NB4 (cell line): Measurements from ENCODE around the gene HOXA4.

Source experiments
- DNase-seq: peaks from one replicate; pipeline ENCODE4 v3.0.0; 2010; ENCODE audit warnings: low read depth
- H3K4me3 ChIP-seq: one replicate; pipeline ENCODE4 v1.5.1; 2011; ENCODE audit warnings: mild to moderate bottlenecking, low read depth, low read length, moderate library complexity
- MYC ChIP-seq: IDR thresholded peaks from 2 replicates; pipeline ENCODE4 v1.6.1; 2011; ENCODE audit warnings: low read depth, low read length
- POLR2A ChIP-seq: IDR thresholded peaks from 2 replicates; pipeline ENCODE4 v1.6.1; 2011; ENCODE audit warnings: mild to moderate bottlenecking; ENCODE audit not compliant: insufficient read length; ENCODE audit errors: extremely low read depth
- TF ChIP-seq, protein P1 (sequence below): IDR thresholded peaks from 2 replicates; pipeline ENCODE4 v1.6.1; 2011; ENCODE audit warnings: low read depth, low read length
- TF ChIP-seq, protein P2 (sequence below): IDR thresholded peaks from one replicate; pipeline ENCODE4 v1.5.1; 2012; ENCODE audit warnings: low read depth, low read length

HOXA4 gene

GRCh38 chr7:27113991-27114769 is 16.4 kb downstream of the HOXA4 start:
- no peak overlapping the region for H3K4me3 ChIP-seq
- TF ChIP-seq MYC: no peak
- no peak for DNase-seq

GRCh38 chr7:27112955-27113949 is 17.3 kb downstream of the HOXA4 start:
- TF ChIP-seq, protein P1, sequence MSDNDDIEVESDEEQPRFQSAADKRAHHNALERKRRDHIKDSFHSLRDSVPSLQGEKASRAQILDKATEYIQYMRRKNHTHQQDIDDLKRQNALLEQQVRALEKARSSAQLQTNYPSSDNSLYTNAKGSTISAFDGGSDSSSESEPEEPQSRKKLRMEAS: no peak
- TF ChIP-seq, protein P2, sequence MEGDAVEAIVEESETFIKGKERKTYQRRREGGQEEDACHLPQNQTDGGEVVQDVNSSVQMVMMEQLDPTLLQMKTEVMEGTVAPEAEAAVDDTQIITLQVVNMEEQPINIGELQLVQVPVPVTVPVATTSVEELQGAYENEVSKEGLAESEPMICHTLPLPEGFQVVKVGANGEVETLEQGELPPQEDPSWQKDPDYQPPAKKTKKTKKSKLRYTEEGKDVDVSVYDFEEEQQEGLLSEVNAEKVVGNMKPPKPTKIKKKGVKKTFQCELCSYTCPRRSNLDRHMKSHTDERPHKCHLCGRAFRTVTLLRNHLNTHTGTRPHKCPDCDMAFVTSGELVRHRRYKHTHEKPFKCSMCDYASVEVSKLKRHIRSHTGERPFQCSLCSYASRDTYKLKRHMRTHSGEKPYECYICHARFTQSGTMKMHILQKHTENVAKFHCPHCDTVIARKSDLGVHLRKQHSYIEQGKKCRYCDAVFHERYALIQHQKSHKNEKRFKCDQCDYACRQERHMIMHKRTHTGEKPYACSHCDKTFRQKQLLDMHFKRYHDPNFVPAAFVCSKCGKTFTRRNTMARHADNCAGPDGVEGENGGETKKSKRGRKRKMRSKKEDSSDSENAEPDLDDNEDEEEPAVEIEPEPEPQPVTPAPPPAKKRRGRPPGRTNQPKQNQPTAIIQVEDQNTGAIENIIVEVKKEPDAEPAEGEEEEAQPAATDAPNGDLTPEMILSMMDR: no peak
- TF ChIP-seq POLR2A (no peak), MYC (no peak)

DNA sequence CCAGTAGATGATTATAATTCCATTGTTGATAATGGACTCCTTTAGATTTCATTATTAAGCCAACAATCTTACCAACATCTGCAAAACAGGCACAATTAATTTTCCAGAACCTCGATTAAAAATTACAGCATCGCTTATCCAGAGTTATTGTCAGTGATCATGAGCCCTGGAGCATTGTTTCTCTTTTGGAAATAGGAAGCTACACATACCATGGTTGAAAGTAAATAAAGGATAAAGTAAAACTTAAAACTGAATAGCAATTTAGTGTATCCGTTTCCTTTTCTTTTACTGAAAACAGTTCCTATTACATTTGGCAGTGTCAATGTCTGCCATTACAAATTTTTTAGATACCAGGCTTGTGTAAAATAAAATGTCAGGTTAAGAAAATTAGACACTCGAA is 18.2 kb downstream of the HOXA4 start:
- no peak for DNase-seq
- no peak overlapping the region for H3K4me3 ChIP-seq

More at GRCh38 chr7:27112955-27113949, 17.3 kb downstream of the HOXA4 start:
- H3K4me3 ChIP-seq: no peak overlapping the region
- DNase-seq: no peak

GRCh38 chr7:27111751-27112277 is 18.7 kb downstream of the HOXA4 start:
- TF ChIP-seq, protein P2: no peak
- TF ChIP-seq, protein P1: no peak
- TF ChIP-seq MYC: no peak
- TF ChIP-seq POLR2A: no peak
- DNase-seq: no peak
- no peak overlapping the region for H3K4me3 ChIP-seq

More for the DNA sequence above, 18.2 kb downstream of the HOXA4 start:
- TF ChIP-seq, protein P2: no peak
- TF ChIP-seq POLR2A (no peak), MYC (no peak)
- TF ChIP-seq, protein P1: no peak

DNA sequence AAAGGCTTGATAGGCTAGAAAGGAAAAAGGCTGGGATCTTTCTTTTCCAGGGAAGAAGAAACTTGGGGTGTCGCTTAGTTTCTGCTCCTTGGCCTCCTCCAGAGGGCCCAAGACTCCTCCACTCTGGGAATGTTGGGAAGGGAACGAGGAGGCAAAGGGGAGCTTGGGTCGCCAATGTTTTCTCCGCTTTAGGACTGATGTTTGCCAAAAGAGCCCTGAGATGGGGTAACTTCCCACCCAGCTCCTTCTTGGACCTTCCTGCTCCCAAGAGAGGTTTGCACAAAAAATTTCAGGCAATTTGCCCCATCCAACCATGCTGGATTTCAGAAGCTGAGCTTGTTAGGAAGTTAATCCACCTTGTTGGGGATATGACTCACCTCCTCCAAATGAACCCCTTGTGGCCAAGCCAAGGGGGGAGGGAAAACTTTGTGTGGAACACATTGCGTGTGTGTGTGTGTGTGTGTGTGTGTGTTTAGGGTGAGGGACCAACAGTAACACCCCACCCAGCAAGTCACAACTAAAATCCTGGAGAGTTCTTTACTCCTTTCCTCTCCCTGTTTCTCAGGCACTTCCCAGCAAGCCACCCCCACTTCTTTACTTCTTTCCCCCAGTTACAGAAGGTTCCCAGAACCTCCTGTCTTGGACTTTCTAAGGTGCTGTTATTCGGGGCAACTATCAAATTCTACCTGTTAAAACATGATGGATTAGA is 19.4 kb downstream of the HOXA4 start:
- DNase-seq: peak; percentile 29
- H3K4me3 ChIP-seq: no peak overlapping the region
- TF ChIP-seq MYC: no peak
- TF ChIP-seq, protein P2: no peak
- TF ChIP-seq, protein P1: no peak
- no peak for TF ChIP-seq POLR2A
